ENCODE measurements around the gene GFPT2. TPM values are rescaled to one million over a fixed set of nuclear protein-coding genes. Genes with fewer than 3 reads are reported as not detected.
A peak's percentile ranks its signal among the peaks of the same experiment; 100 is the strongest.

The GFPT2 gene
- total and polyA plus RNA-seq, 2 of the 4 experiments (the other 2 are of a cell fraction) = 20.3 to 20.8 TPM

DNA sequence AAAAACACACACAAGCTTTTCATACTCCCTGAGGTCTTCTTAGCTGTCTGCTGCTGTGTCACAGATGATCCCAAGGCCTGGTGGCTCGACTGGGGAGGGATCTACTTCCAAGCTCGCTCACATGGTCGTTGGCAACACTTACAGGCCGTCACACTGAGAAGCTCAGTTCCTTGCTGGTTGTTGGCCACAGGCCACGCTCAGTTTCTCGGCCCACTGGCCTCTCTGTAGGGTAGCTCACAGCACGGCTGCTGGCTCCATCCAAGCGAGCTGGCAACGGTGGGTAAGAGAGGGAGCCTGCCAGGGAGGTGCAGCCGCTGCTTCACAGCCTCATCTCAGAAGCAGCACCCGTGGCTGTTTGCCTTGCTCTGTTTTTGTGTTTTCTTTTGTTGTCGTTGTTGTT, 43.8 kb upstream of the GFPT2 start:
- dilution Hi-C loops (cut with HindIII; ENCODE audit: low sequenced_read_pairs, unreplicated experiment) (no loop called here), in situ Hi-C loops (cut with MboI; ENCODE audit: low sequenced_read_pairs) (no loop called here), intact Hi-C loops (cut with micrococcal nuclease) (no loop called here)
- Histone ChIP-seq H3K9me3 (ENCODE audit: control insufficient read depth, insufficient read depth, low read length) (peaks cover 3% of the 10 kb centered on the region), H3K9ac (ENCODE audit: low read depth, low read length) (no peak overlapping the region), H3K4me3 (ENCODE audit: insufficient read depth, low read depth, low read length) (no peak overlapping the region), H3K14ac (replicated peaks; ENCODE audit: low read depth, low read length) (no peak overlapping the region), H3K4me1 (ENCODE audit: control insufficient read depth, insufficient read depth, low read length) (no peaks in the 10 kb centered on the region), H3K36me3 (ENCODE audit: control insufficient read depth, insufficient read depth, low read length) (no peaks in the 10 kb centered on the region), H2BK120ac (ENCODE audit: low read depth, low read length) (no peak overlapping the region), H2AK9ac (replicated peaks; ENCODE audit: low read depth, low read length, poor library complexity) (no peak overlapping the region), H3K18ac (ENCODE audit: low read depth, low read length) (no peak overlapping the region), H2BK15ac (ENCODE audit: low read depth, low read length) (no peak overlapping the region), H3K27me3 (ENCODE audit: control insufficient read depth, insufficient read depth, low read length) (no peaks in the 10 kb centered on the region), H2AFZ (replicated peaks; ENCODE audit: low read length, poor library complexity) (peak overlapping the region; percentile 46), H3K4me2 (ENCODE audit: low read depth, low read length) (no peak overlapping the region), H4K5ac (ENCODE audit: low read depth, low read length) (no peak overlapping the region), H3K4ac (ENCODE audit: low read depth, low read length) (no peak overlapping the region), H4K91ac (ENCODE audit: insufficient read depth, low read depth, low read length) (no peak overlapping the region), H2BK20ac (ENCODE audit: low read depth, low read length) (no peak overlapping the region), H3K27ac (ENCODE audit: insufficient read depth, low read length) (no peak overlapping the region), H2BK5ac (ENCODE audit: low read depth, low read length, poor library complexity, severe bottlenecking) (no peak overlapping the region), H3K56ac (ENCODE audit: extremely low read depth, insufficient read depth, low read length) (no peak overlapping the region), H2AK5ac (ENCODE audit: low read depth, low read length) (no peak overlapping the region), H4K20me1 (ENCODE audit: insufficient read depth, low read length) (no peaks in the 10 kb centered on the region), H3K23ac (ENCODE audit: low read depth, low read length) (no peak overlapping the region), H3K9me1 (ENCODE audit: insufficient read depth, low read length) (no peaks in the 10 kb centered on the region), H4K8ac (ENCODE audit: low read depth in 2 of 2, low read length in 2 of 2) (no peak overlapping the region), H3K79me1 (ENCODE audit: low read depth in 1 of 2, low read length in 2 of 2) (no peaks in the 10 kb centered on the region)
- ChIA-PET POLR2A (ENCODE audit: unreplicated experiment) (no interaction called here), CTCF (no interaction called here)
- ATAC-seq (ENCODE audit: low read depth) = no peak
- no peak for DNase-seq
- WGBS, 2 experiments (ENCODE audit: extremely low coverage in 2 of 2, insufficient read length in 1 of 2) = 7% methylated on average over 4 of the region's 12 CpGs; no CpG with 5 or more reads in 1 of the 2 experiments
- TF ChIP-seq RAD21 (IDR thresholded peaks at IDR 0.05; ENCODE audit: low read length) (no peak), CHD1 (IDR thresholded peaks at IDR 0.05; ENCODE audit: low read depth, low read length) (no peak), CEBPB (IDR thresholded peaks at IDR 0.05; ENCODE audit: low read depth, low read length) (no peak), RFX5 (IDR thresholded peaks at IDR 0.05; ENCODE audit: low read depth, low read length) (no peak), MAZ (IDR thresholded peaks at IDR 0.05; ENCODE audit: borderline replicate concordance, low read depth, low read length) (no peak)
- TF ChIP-seq, protein P1, sequence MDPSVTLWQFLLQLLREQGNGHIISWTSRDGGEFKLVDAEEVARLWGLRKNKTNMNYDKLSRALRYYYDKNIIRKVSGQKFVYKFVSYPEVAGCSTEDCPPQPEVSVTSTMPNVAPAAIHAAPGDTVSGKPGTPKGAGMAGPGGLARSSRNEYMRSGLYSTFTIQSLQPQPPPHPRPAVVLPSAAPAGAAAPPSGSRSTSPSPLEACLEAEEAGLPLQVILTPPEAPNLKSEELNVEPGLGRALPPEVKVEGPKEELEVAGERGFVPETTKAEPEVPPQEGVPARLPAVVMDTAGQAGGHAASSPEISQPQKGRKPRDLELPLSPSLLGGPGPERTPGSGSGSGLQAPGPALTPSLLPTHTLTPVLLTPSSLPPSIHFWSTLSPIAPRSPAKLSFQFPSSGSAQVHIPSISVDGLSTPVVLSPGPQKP (IDR thresholded peaks at IDR 0.05; ENCODE audit: borderline replicate concordance, low read depth, low read length) = no peak
- TF ChIP-seq, protein P2, sequence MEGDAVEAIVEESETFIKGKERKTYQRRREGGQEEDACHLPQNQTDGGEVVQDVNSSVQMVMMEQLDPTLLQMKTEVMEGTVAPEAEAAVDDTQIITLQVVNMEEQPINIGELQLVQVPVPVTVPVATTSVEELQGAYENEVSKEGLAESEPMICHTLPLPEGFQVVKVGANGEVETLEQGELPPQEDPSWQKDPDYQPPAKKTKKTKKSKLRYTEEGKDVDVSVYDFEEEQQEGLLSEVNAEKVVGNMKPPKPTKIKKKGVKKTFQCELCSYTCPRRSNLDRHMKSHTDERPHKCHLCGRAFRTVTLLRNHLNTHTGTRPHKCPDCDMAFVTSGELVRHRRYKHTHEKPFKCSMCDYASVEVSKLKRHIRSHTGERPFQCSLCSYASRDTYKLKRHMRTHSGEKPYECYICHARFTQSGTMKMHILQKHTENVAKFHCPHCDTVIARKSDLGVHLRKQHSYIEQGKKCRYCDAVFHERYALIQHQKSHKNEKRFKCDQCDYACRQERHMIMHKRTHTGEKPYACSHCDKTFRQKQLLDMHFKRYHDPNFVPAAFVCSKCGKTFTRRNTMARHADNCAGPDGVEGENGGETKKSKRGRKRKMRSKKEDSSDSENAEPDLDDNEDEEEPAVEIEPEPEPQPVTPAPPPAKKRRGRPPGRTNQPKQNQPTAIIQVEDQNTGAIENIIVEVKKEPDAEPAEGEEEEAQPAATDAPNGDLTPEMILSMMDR (conservative IDR thresholded peaks at IDR 0.05; ENCODE audit: low read depth, low read length) = no peak
- no TSS peak for BruUV-seq (replicated peaks)

Data from IMR-90 (cell line).